GM13976 (cell line): ENCODE data around the gene CENPU.
"Not testable (repeated sequence)": the region's sequence is repeated elsewhere in the genome, so short reads cannot be mapped to it uniquely, and the experiment has no call there.

ENCODE experiments used
- DNase-seq: peaks from one replicate; pipeline ENCODE4 v3.0.0; 2012; ENCODE audit warnings: low spot score
- CTCF ChIP-seq: IDR thresholded peaks from 2 replicates; pipeline ENCODE4 v1.5.1; 2012; ENCODE audit warnings: borderline replicate concordance, mild to moderate bottlenecking; ENCODE audit not compliant: insufficient read depth; ENCODE audit errors: extremely low read depth, missing control alignments, control extremely low read depth
- in situ Hi-C: fragments of 300-500 bp; cut with MboI; formaldehyde crosslinking; loops from one replicate; pipeline ENCODE4 v1.12.0; 2022; ENCODE audit warnings: low sequenced_read_pairs, mixed read lengths, inconsistent platforms; ENCODE audit not compliant: unreplicated experiment

Gene CENPU

DNA sequence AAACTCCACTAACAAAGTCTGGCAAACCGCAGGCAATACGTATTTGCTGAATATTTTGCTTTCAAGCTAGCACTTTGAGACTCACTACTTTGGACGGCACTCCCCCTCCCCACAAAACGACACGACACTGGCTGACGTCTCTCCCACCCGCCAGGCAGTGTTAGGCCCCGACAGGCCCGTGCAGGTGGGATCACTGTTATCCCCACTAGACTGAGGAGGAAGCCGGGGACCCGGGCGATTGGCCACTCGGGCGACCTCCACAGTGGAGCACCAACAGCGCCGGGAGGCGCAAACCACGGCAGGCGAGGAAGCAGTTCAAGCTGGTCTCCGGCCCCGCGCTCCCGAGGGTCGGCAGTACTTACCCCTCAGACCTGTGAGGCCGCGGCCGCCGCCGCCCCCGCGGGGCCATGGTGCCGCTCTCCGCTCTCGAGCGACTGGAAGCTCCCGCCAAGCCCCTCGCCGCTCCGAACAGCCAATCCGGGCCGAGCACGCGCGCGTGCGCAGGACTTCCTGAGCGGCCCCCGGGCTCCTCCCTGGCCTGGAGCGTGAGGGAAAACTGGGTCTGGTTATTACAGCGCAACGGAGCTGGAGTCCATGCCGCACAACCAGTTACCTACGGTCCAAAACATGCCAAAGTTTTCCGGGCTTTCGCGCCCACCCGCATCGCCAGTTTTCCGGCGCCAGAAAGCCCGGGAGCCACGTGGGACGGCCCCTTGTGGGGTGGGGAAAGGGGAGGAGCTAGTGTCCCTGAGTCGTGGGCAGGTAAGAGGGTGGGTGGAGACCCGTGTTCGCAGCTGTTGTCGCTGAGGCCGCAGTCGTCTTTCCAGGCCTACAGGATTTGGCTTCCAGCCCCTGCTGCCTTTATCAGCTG, at the start of gene CENPU:
Gene CENPU (minus strand): TSS at position 443 of the 871 bp plus-strand sequence. CDS start 34 bp downstream, at position 409.
- no peak for TF ChIP-seq CTCF
- DNase-seq, result peak; percentile 100
- in situ Hi-C loops, result no loop called here

DNA sequence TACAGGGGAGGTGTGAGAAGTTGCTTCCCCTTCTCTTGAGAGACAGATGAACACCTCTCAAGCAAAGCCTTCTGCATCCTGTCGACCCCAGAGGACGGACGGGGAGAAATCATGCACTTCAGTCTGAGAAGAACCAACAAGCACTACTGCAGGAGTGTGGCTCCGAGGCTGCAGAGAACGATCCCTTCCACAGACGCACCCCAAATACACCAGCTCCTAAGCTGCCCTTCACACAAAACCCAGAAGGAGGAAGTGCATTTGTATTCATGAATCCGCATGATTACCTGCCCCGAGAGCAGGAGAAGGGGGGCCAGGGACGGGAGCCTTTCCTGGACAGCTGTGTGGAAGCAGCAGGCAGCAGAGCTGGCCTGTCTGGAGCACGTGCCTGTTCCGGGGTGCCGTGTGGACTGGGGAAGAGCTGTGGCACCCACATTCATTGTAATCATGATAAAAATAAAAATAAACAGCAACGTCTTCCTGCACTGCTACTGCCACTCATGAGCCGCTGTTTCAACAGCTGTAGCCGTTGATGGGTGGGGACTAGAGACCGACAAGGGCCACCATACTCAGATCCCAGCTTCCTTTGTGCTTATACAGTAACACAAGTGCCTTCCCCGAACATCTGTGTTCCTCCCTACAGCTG, 49.0 kb upstream of the CENPU start:
- DNase-seq, result no peak
- in situ Hi-C loops, result no loop called here
- TF ChIP-seq CTCF, result no peak

DNA sequence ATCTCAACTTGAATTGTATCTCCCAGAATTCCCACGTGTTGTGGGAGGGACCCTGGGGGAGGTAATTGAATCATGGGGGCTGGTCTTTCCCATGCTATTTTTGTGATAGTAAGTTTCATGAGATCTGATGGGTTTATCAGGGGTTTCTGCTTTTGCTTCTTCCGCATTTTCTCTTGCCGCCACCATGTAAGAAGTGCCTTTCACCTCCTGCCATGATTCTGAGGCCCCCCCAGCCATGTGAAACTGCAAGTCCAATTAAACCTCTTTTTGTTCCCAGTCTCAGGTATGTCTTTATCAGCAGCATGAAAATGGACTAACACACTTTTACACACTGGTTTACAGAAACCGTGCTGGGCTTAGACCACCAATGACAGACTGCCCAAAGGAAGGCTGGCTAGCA, 45.3 kb upstream of the CENPU start:
- in situ Hi-C loops, DNase-seq: not testable (repeated sequence)

- in situ Hi-C loops, result no loop called here
- no peak for DNase-seq
Observed at GRCh38 chr4:184778325-184778724, 44.4 kb upstream of the CENPU start.

DNA sequence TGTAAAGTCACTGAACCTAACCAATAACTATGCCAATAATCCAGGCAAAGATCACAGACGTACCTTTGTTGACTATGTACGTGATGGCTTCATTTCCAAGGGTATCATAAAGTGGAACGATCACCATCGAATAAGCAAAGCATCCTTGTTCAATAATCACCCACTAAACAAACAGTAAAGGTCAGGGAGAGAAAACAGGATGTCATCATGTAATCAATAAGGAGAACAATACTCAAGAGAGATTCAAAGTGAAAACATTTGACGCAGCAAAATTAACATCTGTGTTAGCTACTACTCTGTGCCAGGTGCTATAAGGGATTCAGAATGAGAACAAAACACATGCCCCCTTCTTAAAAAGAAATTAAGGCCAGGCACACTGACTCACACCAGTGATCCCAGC, 42.9 kb upstream of the CENPU start:
- DNase-seq, result no peak
- no peak for TF ChIP-seq CTCF
- in situ Hi-C loops, result no loop called here

More at GRCh38 chr4:184778325-184778724, 44.4 kb upstream of the CENPU start:
- TF ChIP-seq CTCF, result no peak

DNA sequence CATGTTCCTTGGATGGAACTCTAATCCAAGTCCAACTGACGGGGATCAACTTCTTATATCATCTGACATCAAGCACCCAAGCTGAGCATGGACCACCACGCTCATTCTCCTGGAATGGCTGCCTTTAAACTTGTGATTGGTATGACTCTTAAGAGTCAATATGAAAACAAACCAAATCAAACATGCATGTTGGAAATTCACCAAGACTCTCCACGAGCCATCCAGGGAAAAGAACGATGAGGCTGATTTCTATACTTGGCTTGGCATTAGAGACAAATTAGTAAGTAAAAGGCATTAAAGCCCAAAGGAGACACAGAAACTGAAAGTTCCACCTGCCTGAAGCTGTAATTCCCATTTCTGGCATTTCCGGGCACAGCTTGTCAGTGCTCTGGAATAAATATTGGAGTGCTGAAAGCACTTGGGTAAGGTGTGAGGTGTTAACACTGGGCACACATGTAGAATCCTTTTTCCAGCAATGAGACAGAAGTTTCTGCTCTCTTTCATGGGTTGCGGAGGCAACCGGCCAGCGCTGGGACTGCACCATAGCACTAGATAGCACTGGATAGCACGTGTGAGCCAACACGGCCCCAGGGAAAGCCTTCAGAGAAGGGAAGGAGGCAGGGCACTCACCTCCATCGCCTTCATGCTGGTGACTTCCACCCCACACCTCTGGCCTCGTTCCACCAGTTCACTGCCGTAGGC, 42.1 kb upstream of the CENPU start:
- no peak for TF ChIP-seq CTCF
- no peak for DNase-seq
- in situ Hi-C loops, result no loop called here

- no peak for DNase-seq
- in situ Hi-C loops, result no loop called here
- no peak for TF ChIP-seq CTCF
Observed at GRCh38 chr4:184774152-184774551, 40.3 kb upstream of the CENPU start.
